SH-SY5Y (cell line): Measurements from ENCODE around the gene LDHD.

Experiments
- GATA2 ChIP-seq: IDR thresholded peaks from 2 replicates; pipeline ENCODE4 v1.6.1; 2011; ENCODE audit warnings: mild to moderate bottlenecking, low read depth, low read length
- GATA3 ChIP-seq: IDR thresholded peaks from 2 replicates; pipeline ENCODE4 v1.6.1; 2011; ENCODE audit warnings: low read depth, mild to moderate bottlenecking, low read length, moderate library complexity

- no peak for TF ChIP-seq GATA3
- TF ChIP-seq GATA2, result no peak
Measured at GRCh38 chr16:75107505-75107904, 9.1 kb downstream of the LDHD start.
